Measurements from ENCODE around the gene UBE2F.
"Not testable (repeated sequence)": the region's sequence is repeated elsewhere in the genome, so short reads cannot be mapped to it uniquely, and the experiment has no call there.

Gene UBE2F

DNA sequence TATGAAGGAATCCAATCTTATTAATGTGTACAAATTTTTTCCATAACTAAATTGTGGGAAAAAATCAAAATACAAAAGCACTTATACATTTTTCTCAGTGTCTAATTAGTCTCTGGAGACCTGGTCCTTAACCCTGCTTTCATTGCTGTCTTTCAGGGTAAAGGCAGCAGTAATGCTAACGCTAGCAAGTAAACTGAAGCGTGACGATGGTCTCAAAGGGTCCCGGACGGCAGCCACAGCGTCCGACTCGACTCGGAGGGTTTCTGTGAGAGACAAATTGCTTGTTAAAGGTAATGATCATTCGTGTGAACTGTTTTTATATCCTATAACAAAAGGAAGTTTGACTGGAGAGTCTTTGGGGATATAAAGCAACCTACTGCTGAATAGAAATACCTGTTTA, 6.1 kb downstream of the UBE2F start:
- in situ Hi-C loops (cut with MboI; ENCODE audit: low sequenced_read_pairs, unreplicated experiment), result no loop called here
- no peak for DNase-seq (ENCODE audit: low spot score)
- TF ChIP-seq, protein P1, sequence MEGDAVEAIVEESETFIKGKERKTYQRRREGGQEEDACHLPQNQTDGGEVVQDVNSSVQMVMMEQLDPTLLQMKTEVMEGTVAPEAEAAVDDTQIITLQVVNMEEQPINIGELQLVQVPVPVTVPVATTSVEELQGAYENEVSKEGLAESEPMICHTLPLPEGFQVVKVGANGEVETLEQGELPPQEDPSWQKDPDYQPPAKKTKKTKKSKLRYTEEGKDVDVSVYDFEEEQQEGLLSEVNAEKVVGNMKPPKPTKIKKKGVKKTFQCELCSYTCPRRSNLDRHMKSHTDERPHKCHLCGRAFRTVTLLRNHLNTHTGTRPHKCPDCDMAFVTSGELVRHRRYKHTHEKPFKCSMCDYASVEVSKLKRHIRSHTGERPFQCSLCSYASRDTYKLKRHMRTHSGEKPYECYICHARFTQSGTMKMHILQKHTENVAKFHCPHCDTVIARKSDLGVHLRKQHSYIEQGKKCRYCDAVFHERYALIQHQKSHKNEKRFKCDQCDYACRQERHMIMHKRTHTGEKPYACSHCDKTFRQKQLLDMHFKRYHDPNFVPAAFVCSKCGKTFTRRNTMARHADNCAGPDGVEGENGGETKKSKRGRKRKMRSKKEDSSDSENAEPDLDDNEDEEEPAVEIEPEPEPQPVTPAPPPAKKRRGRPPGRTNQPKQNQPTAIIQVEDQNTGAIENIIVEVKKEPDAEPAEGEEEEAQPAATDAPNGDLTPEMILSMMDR (IDR thresholded peaks at IDR 0.05; ENCODE audit: borderline replicate concordance, control extremely low read depth, extremely low read depth, insufficient read depth, missing control alignments), result no peak

GRCh38 chr2:237977380-237977779, 10.6 kb downstream of the UBE2F start:
- in situ Hi-C loops (cut with MboI; ENCODE audit: low sequenced_read_pairs, unreplicated experiment), result no loop called here
- DNase-seq (ENCODE audit: low spot score), result no peak
- TF ChIP-seq, protein P1 (IDR thresholded peaks at IDR 0.05; ENCODE audit: borderline replicate concordance, control extremely low read depth, extremely low read depth, insufficient read depth, missing control alignments), result no peak

GRCh38 chr2:237978058-237978712, 11.4 kb downstream of the UBE2F start:
- in situ Hi-C loops (cut with MboI; ENCODE audit: low sequenced_read_pairs, unreplicated experiment), result no loop called here
- no peak for DNase-seq (ENCODE audit: low spot score)
- TF ChIP-seq, protein P1 (IDR thresholded peaks at IDR 0.05; ENCODE audit: borderline replicate concordance, control extremely low read depth, extremely low read depth, insufficient read depth, missing control alignments), result no peak

DNA sequence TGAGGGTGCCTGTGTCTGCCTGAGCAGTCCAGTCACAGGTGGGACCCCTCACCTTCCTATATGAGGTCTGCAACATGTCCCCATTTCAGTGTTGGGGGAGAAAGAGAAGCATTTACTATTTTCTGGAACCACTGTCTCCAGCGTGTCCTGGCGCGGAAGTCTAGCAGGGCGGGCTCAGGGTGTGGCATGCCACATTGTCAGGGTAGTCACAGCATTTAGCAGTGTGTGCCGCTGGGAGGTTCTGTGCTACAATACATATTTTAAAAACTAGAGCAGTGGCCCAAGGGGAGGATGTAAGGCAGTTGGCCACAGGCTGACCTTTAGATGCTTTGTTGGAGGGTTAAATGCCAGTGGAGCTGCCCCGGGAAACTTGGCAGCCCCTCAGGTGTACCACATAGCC, 12.5 kb downstream of the UBE2F start:
- TF ChIP-seq, protein P1 (IDR thresholded peaks at IDR 0.05; ENCODE audit: borderline replicate concordance, control extremely low read depth, extremely low read depth, insufficient read depth, missing control alignments), result no peak
- no peak for DNase-seq (ENCODE audit: low spot score)
- in situ Hi-C loops (cut with MboI; ENCODE audit: low sequenced_read_pairs, unreplicated experiment), result no loop called here

GRCh38 chr2:237980087-237980486, 13.3 kb downstream of the UBE2F start:
- TF ChIP-seq, protein P1 (IDR thresholded peaks at IDR 0.05; ENCODE audit: borderline replicate concordance, control extremely low read depth, extremely low read depth, insufficient read depth, missing control alignments), result no peak
- in situ Hi-C loops (cut with MboI; ENCODE audit: low sequenced_read_pairs, unreplicated experiment), result no loop called here
- DNase-seq (ENCODE audit: low spot score), result no peak

GRCh38 chr2:237980751-237981150, 13.9 kb downstream of the UBE2F start:
- TF ChIP-seq, protein P1 (IDR thresholded peaks at IDR 0.05; ENCODE audit: borderline replicate concordance, control extremely low read depth, extremely low read depth, insufficient read depth, missing control alignments), result no peak
- DNase-seq (ENCODE audit: low spot score), result no peak
- in situ Hi-C loops (cut with MboI; ENCODE audit: low sequenced_read_pairs, unreplicated experiment), result no loop called here

DNA sequence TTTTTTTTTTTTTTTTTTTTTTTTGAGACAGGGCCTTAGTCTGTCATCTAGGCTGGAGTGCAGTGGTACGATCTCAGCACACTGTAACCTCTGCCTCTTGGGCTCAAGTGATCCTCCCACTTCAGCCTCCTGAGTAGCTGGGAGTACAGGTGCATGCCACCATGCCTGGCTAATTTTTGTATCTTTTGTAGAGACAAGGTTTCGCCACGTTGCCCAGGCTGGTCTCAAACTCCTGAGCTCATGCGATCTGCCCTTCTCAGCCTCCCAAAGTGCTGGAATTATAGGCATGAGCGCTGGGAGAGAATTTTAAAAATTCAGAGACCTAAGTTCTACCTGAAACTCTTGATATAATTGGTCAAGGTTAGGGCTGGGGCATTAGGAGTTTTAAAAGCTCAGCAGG, 14.8 kb downstream of the UBE2F start:
- in situ Hi-C loops (cut with MboI; ENCODE audit: low sequenced_read_pairs, unreplicated experiment); DNase-seq (ENCODE audit: low spot score): not testable (repeated sequence)
